Naive thymus-derived CD4-positive, alpha-beta T cell (primary cell): Measurements from ENCODE around the gene LRRC74B. TPM values are rescaled to one million over a fixed set of nuclear protein-coding genes. Genes with fewer than 3 reads are reported as not detected.
A peak's percentile ranks its signal among the peaks of the same experiment; 100 is the strongest.
"Not testable (repeated sequence)": the region's sequence is repeated elsewhere in the genome, so short reads cannot be mapped to it uniquely, and the experiment has no call there.

Source experiments
- ATAC-seq: fragments of 150-1000 bp; cut with Tn5 transposase; 2 replicates; pipeline ENCODE4 v1.10.0; 2021; ENCODE audit warnings: mild to moderate bottlenecking, moderate library complexity
- CTCF ChIA-PET: fragments of 350-600 bp; sonication (Branson Sonifier 250); formaldehyde crosslinking; loops from one replicate; lab custom pipeline; 2021; ENCODE audit warnings: antibody characterized with exemption; lab: Charles Lee
- POLR2A ChIA-PET: fragments of 350-600 bp; sonication (Branson Sonifier 250); formaldehyde crosslinking; loops from one replicate; lab custom pipeline; 2021; ENCODE audit warnings: antibody characterized with exemption, inconsistent platforms; lab: Charles Lee
- DNase-seq, 9 donors: peaks; one replicate each; pipeline versions ENCODE4 v3.0.0 to v3.0.0-alpha.2; 2020 to 2022; ENCODE audit warnings: mixed read lengths in 1 of 9
- H3K27ac ChIP-seq: one replicate; pipeline ENCODE4 v1.7.0; 2013; ENCODE audit warnings: mild to moderate bottlenecking, low read depth, low read length, moderate library complexity
- H3K27me3 ChIP-seq, 2 donors: one replicate each; pipeline ENCODE4 v1.7.0; 2013; ENCODE audit warnings: low read length in 2 of 2, mild to moderate bottlenecking in 2 of 2, moderate library complexity in 2 of 2; ENCODE audit not compliant: control insufficient read depth in 2 of 2, insufficient read depth in 2 of 2
- H3K36me3 ChIP-seq, 3 experiments: 1 replicate in 2 of 3; 2 replicates in 1 of 3; pipeline ENCODE4 v1.7.0; 2013; ENCODE audit warnings: low read length in 3 of 3, mild to moderate bottlenecking in 3 of 3, moderate library complexity in 1 of 3; ENCODE audit not compliant: insufficient read depth in 3 of 3, control insufficient read depth in 2 of 3
- H3K4me1 ChIP-seq, 2 donors: one replicate each; pipeline ENCODE4 v1.7.0; 2013; ENCODE audit warnings: low read length in 2 of 2, mild to moderate bottlenecking in 2 of 2, moderate library complexity in 1 of 2; ENCODE audit not compliant: control insufficient read depth in 2 of 2, insufficient read depth in 2 of 2
- H3K4me3 ChIP-seq: 2 replicates; pipeline ENCODE4 v1.7.0; 2013; ENCODE audit warnings: mild to moderate bottlenecking, low read length
- H3K9me3 ChIP-seq, 3 experiments: 1 replicate in 2 of 3; 2 replicates in 1 of 3; pipeline ENCODE4 v1.7.0; 2013; ENCODE audit warnings: low read length in 3 of 3; ENCODE audit not compliant: control insufficient read depth in 2 of 3
- H3K27ac Mint-ChIP-seq, 9 donors: one replicate each; pipeline ENCODE4 v1.8.0; 2020 to 2022; ENCODE audit warnings: mixed read lengths in 9 of 9, mild to moderate bottlenecking in 8 of 9, moderate library complexity in 5 of 9, inconsistent platforms in 2 of 9
- H3K27me3 Mint-ChIP-seq, 5 donors: one replicate each; pipeline ENCODE4 v1.8.0; 2021 to 2022; ENCODE audit warnings: mixed read lengths in 5 of 5, mild to moderate bottlenecking in 1 of 5
- H3K36me3 Mint-ChIP-seq, 5 donors: one replicate each; pipeline ENCODE4 v1.8.0; 2020 to 2022; ENCODE audit warnings: mixed read lengths in 5 of 5, mild to moderate bottlenecking in 3 of 5, inconsistent platforms in 1 of 5
- H3K4me1 Mint-ChIP-seq, 7 donors: one replicate each; pipeline ENCODE4 v1.8.0; 2020 to 2022; ENCODE audit warnings: mixed read lengths in 7 of 7, mild to moderate bottlenecking in 3 of 7, inconsistent platforms in 1 of 7
- H3K4me3 Mint-ChIP-seq, 10 donors: one replicate each; pipeline ENCODE4 v1.8.0; 2020 to 2022; ENCODE audit warnings: mild to moderate bottlenecking in 10 of 10, mixed read lengths in 10 of 10, moderate library complexity in 6 of 10, inconsistent platforms in 2 of 10
- H3K9me3 Mint-ChIP-seq, 11 donors: one replicate each; pipeline ENCODE4 v1.8.0; 2020 to 2022; ENCODE audit warnings: mixed read lengths in 11 of 11, mild to moderate bottlenecking in 4 of 11, inconsistent platforms in 1 of 11, moderate library complexity in 1 of 11
- intact Hi-C, 2 donors: fragments of 100-400 bp; cut with micrococcal nuclease; formaldehyde crosslinking; loops; one replicate each; pipeline ENCODE4 v1.15.1; 2023
- polyA plus RNA-seq, 2 donors: library from polyadenylated mRNA; unstranded; fragments of 300-500 nt; fragmentation: Illumina TruSeq; gene quantifications; one replicate each; pipeline ENCODE4 v1.2.3, GENCODE V29; 2021
- total RNA-seq, 6 experiments: library from RNA in 5 of 6; stranded (reverse) in 5 of 6; gene quantifications; 1 replicate in 5 of 6; 2 replicates in 1 of 6; pipeline ENCODE4 v1.2.3 and lab custom pipeline; 2021 to 2026

Gene LRRC74B
- total and polyA plus RNA-seq, 7 experiments from 2014 or later: not detected

- peaks cover 0 to 4% (median 0%) of the 10 kb centered on the region in 11 donors for H3K9me3 Mint-ChIP-seq
- peaks cover 13 to 35% (median 18%) of the 10 kb centered on the region in 7 donors for H3K4me1 Mint-ChIP-seq
- DNase-seq (no peak), ATAC-seq (no peak)
- no peak overlapping the region for H3K4me3 ChIP-seq
- POLR2A ChIA-PET: interaction anchor here (1.3 to 4.6 kb wide), 3 partner anchors 13 to 32 kb away, joined by 4 to 59 read pairs (median 21); partner anchors contain the start of gene LZTR1
- H3K27ac ChIP-seq: peak overlapping the region; percentile 94
- H3K9me3 ChIP-seq: no peaks in the 10 kb centered on the region
- no peaks in the 10 kb centered on the region for H3K27me3 ChIP-seq
- H3K4me3 Mint-ChIP-seq: peak overlapping the region in 6 of 10 donors; percentile 13 to 98 (median 95)
- H3K36me3 ChIP-seq: peaks cover 0 to 18% (median 3%) of the 10 kb centered on the region in 3 experiments
- peaks cover 24 to 26% of the 10 kb centered on the region in 2 donors for H3K4me1 ChIP-seq
- intact Hi-C loops: loop anchor here (2.0 to 10.0 kb wide), 6 partner anchors 41 to 1881 kb away; partner anchors contain the start of genes DGCR2 (in 1 of the 2), HIRA (in 1 of the 2), MRPL40 (in 1 of the 2) and PI4KA (in 1 of the 2)
- peaks cover 0 to 4% (median 4%) of the 10 kb centered on the region in 5 donors for H3K36me3 Mint-ChIP-seq
- peak overlapping the region in 6 of 9 donors; percentile 98 to 100 (median 99) for H3K27ac Mint-ChIP-seq
- H3K27me3 Mint-ChIP-seq: peaks cover 0 to 5% (median 0%) of the 10 kb centered on the region in 5 donors
- CTCF ChIA-PET: interaction anchor here (1.1 kb wide), 1 partner anchor 210 kb away, joined by 5 read pairs; no protein-coding TSS in a partner anchor
Observed at GRCh38 chr22:21003782-21004181, 42.0 kb upstream of the LRRC74B start.

DNA sequence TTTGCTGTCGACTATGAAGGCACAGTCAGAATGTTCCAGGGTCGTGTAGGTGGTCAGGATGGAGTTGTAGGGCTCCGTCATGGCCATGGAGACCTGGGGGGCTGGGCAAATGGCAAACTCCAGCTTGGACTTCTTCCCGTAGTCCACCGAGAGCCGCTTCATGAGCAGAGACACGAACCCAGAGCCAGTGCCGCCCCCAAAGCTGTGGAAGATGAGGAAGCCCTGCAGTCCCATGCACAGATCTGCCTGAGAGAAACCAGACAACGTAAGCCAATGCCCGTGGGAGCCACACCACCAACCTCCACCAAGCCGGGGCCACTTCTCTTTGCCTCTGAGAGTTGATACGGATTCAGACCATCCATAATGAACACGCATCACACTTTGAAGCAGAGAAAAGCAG, 36.5 kb upstream of the LRRC74B start:
- POLR2A ChIA-PET, H3K4me1 ChIP-seq, DNase-seq, H3K27me3 ChIP-seq, H3K36me3 ChIP-seq, H3K36me3 Mint-ChIP-seq, H3K9me3 ChIP-seq, H3K27ac Mint-ChIP-seq, H3K27ac ChIP-seq, CTCF ChIA-PET, ATAC-seq, H3K4me3 Mint-ChIP-seq, H3K4me3 ChIP-seq, H3K9me3 Mint-ChIP-seq: not testable (repeated sequence)
- Mint-ChIP-seq H3K27me3 (peaks cover 0 to 11% (median 0%) of the 10 kb centered on the region in 5 donors), H3K4me1 (peaks cover 3 to 13% (median 9%) of the 10 kb centered on the region in 7 donors)
- intact Hi-C loops: loop anchor here in 1 of 2 donors (10.0 kb wide), 1 partner anchor 1574 kb away; the partner anchor contains the start of genes HIRA and MRPL40

GRCh38 chr22:21009638-21010425, 35.9 kb upstream of the LRRC74B start:
- H3K4me1 ChIP-seq: peaks cover 6% of the 10 kb centered on the region in 2 donors
- H3K9me3 Mint-ChIP-seq: no peaks in the 10 kb centered on the region
- H3K4me3 ChIP-seq: no peak overlapping the region
- H3K27ac Mint-ChIP-seq: peak overlapping the region in 1 of 9 donors; percentile 22
- DNase-seq (peak in 4 of 9 donors; percentile 32 to 42 (median 36)), ATAC-seq (no peak)
- H3K4me3 Mint-ChIP-seq: no peak overlapping the region
- H3K9me3 ChIP-seq: no peaks in the 10 kb centered on the region
- H3K4me1 Mint-ChIP-seq: peaks cover 10 to 19% (median 15%) of the 10 kb centered on the region in 7 donors
- peaks cover 0 to 16% (median 0%) of the 10 kb centered on the region in 5 donors for H3K27me3 Mint-ChIP-seq
- H3K36me3 ChIP-seq: no peaks in the 10 kb centered on the region
- no peaks in the 10 kb centered on the region for H3K36me3 Mint-ChIP-seq
- H3K27ac ChIP-seq: no peak overlapping the region
- intact Hi-C loops: loop anchor here in 1 of 2 donors (10.0 kb wide), 1 partner anchor 1575 kb away; the partner anchor contains the start of genes HIRA and MRPL40
- no peaks in the 10 kb centered on the region for H3K27me3 ChIP-seq
- CTCF ChIA-PET: no interaction called here
- POLR2A ChIA-PET: no interaction called here

DNA sequence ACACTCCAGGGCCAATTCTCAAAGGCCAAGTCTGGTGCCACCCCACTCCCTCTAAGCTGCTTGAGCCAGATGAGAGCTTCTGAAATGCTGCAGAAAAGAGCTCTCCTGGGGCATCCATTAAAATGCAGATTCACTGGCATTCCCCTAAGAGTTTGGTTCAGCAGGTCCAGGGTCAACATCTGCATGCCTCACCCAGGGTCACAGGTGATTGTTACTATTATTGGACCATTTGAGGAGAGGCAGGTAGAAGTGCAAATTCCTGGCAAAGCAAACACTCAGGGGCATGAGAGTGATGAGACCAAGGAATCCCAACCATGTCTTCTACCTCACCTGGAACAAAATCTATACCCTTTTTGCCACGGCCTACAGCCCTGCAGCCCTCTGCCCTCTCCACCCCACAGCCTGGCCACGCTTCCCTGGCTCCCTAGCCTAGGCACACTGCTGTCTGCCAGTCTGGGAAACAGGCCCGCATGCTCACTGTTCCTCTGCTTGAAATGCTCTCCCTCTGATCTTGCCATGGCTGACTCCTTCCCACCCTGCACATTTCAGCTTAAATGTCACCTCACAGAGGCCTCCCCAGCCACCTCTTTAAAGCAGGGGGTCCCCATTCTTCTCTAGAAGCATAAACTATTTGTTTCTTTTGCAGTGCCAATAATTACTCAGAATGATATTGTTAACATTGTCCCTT, 35.2 kb upstream of the LRRC74B start:
- Histone ChIP-seq H3K27me3 (no peaks in the 10 kb centered on the region), H3K27ac (no peak overlapping the region), H3K4me1 (peaks cover 12 to 13% of the 10 kb centered on the region in 2 donors), H3K9me3 (no peaks in the 10 kb centered on the region), H3K4me3 (no peak overlapping the region), H3K36me3 (no peaks in the 10 kb centered on the region)
- no peaks in the 10 kb centered on the region for H3K9me3 Mint-ChIP-seq
- peaks cover 0 to 20% (median 0%) of the 10 kb centered on the region in 5 donors for H3K27me3 Mint-ChIP-seq
- no peak overlapping the region for H3K27ac Mint-ChIP-seq
- H3K36me3 Mint-ChIP-seq: no peaks in the 10 kb centered on the region
- CTCF ChIA-PET: no interaction called here
- POLR2A ChIA-PET: no interaction called here
- H3K4me1 Mint-ChIP-seq: peaks cover 13 to 26% (median 22%) of the 10 kb centered on the region in 7 donors
- ATAC-seq: no peak
- no peak for DNase-seq
- intact Hi-C loops: no loop called here
- no peak overlapping the region for H3K4me3 Mint-ChIP-seq

GRCh38 chr22:21012446-21013407, 33.0 kb upstream of the LRRC74B start:
- H3K27me3 ChIP-seq: no peaks in the 10 kb centered on the region
- intact Hi-C loops: no loop called here
- H3K4me3 ChIP-seq: no peak overlapping the region
- ChIA-PET CTCF (interaction anchor here (0.6 to 1.1 kb wide), 2 partner anchors 14 to 956 kb away, joined by 3 read pairs; no protein-coding TSS in a partner anchor), POLR2A (interaction anchor here (2.7 kb wide), 1 partner anchor 10 kb away, joined by 12 read pairs; no protein-coding TSS in a partner anchor)
- H3K9me3 Mint-ChIP-seq: no peaks in the 10 kb centered on the region
- no peak overlapping the region for H3K27ac ChIP-seq
- no peaks in the 10 kb centered on the region for H3K36me3 ChIP-seq
- peaks cover 13 to 17% of the 10 kb centered on the region in 2 donors for H3K4me1 ChIP-seq
- no peaks in the 10 kb centered on the region for H3K36me3 Mint-ChIP-seq
- ATAC-seq: no peak
- H3K27ac Mint-ChIP-seq: peak overlapping the region in 7 of 9 donors; percentile 9 to 89 (median 61)
- H3K4me1 Mint-ChIP-seq: peaks cover 17 to 36% (median 29%) of the 10 kb centered on the region in 7 donors
- DNase-seq: no peak
- peak overlapping the region in 7 of 10 donors; percentile 57 to 88 (median 84) for H3K4me3 Mint-ChIP-seq
- peaks cover 0 to 21% (median 0%) of the 10 kb centered on the region in 5 donors for H3K27me3 Mint-ChIP-seq
- H3K9me3 ChIP-seq: no peaks in the 10 kb centered on the region
